ENCODE measurements around the gene SETMAR. TPM values are rescaled to one million over a fixed set of nuclear protein-coding genes. Genes with fewer than 3 reads are reported as not detected.

Gene SETMAR
- total and polyA plus RNA-seq, 2 of the 4 experiments (the other 2 are of a cell fraction): 12.7 to 18.1 TPM

DNA sequence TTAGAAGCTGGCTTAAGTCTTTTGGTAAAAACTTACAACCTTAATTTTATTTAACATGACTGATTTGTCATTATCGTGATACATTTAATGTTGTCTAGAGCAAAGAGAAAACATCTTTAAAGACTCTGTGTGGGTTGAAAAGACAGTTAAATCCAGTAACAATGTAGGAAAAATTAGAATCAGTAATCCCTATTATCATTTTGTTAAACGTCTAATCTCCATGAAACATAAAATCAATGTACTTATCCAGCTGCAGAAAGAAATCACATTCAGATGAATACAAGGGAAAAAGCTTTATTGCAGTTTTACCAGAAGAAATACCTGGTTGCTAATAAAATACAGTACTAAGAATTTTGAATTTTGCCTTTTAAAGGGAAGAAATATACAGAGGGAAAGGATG lies 21.2 kb upstream of the SETMAR start:
- H3K56ac ChIP-seq (ENCODE audit: extremely low read depth, insufficient read depth, low read length): no peak overlapping the region
- no peaks in the 10 kb centered on the region for H3K27me3 ChIP-seq (ENCODE audit: control insufficient read depth, insufficient read depth, low read length)
- H4K91ac ChIP-seq (ENCODE audit: insufficient read depth, low read depth, low read length): no peak overlapping the region
- H2BK120ac ChIP-seq (ENCODE audit: low read depth, low read length): no peak overlapping the region
- BruUV-seq (replicated peaks): no TSS peak
- H3K14ac ChIP-seq (replicated peaks; ENCODE audit: low read depth, low read length): no peak overlapping the region
- ChIA-PET CTCF (no interaction called here), POLR2A (ENCODE audit: unreplicated experiment) (no interaction called here)
- H3K4me3 ChIP-seq (ENCODE audit: insufficient read depth, low read depth, low read length): no peak overlapping the region
- no peaks in the 10 kb centered on the region for H3K36me3 ChIP-seq (ENCODE audit: control insufficient read depth, insufficient read depth, low read length)
- intact Hi-C loops (cut with micrococcal nuclease) (no loop called here), in situ Hi-C loops (cut with MboI; ENCODE audit: low sequenced_read_pairs) (loop anchor here (10.0 kb wide), 1 partner anchor 1077 kb away; no protein-coding TSS in a partner anchor), dilution Hi-C loops (cut with HindIII; ENCODE audit: low sequenced_read_pairs, unreplicated experiment) (loop anchor here (25.0 kb wide), 1 partner anchor 1070 kb away; no protein-coding TSS in a partner anchor)
- no peaks in the 10 kb centered on the region for H3K9me3 ChIP-seq (ENCODE audit: control insufficient read depth, insufficient read depth, low read length)
- no peak overlapping the region for H4K5ac ChIP-seq (ENCODE audit: low read depth, low read length)
- no peak overlapping the region for H2AK5ac ChIP-seq (ENCODE audit: low read depth, low read length)
- H2AFZ ChIP-seq (replicated peaks; ENCODE audit: low read length, poor library complexity): no peak overlapping the region
- H3K79me1 ChIP-seq (ENCODE audit: low read depth in 1 of 2, low read length in 2 of 2): no peaks in the 10 kb centered on the region
- H2BK15ac ChIP-seq (ENCODE audit: low read depth, low read length): no peak overlapping the region
- H3K4me2 ChIP-seq (ENCODE audit: low read depth, low read length): no peak overlapping the region
- no peak for TF ChIP-seq SMC3 (IDR thresholded peaks at IDR 0.05; ENCODE audit: low read depth, low read length)
- TF ChIP-seq, protein P1, sequence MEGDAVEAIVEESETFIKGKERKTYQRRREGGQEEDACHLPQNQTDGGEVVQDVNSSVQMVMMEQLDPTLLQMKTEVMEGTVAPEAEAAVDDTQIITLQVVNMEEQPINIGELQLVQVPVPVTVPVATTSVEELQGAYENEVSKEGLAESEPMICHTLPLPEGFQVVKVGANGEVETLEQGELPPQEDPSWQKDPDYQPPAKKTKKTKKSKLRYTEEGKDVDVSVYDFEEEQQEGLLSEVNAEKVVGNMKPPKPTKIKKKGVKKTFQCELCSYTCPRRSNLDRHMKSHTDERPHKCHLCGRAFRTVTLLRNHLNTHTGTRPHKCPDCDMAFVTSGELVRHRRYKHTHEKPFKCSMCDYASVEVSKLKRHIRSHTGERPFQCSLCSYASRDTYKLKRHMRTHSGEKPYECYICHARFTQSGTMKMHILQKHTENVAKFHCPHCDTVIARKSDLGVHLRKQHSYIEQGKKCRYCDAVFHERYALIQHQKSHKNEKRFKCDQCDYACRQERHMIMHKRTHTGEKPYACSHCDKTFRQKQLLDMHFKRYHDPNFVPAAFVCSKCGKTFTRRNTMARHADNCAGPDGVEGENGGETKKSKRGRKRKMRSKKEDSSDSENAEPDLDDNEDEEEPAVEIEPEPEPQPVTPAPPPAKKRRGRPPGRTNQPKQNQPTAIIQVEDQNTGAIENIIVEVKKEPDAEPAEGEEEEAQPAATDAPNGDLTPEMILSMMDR (conservative IDR thresholded peaks at IDR 0.05; ENCODE audit: low read depth, low read length): no peak
- TF ChIP-seq POLR2A (IDR thresholded peaks at IDR 0.05; ENCODE audit: low read depth, low read length): no peak
- TF ChIP-seq, protein P2, sequence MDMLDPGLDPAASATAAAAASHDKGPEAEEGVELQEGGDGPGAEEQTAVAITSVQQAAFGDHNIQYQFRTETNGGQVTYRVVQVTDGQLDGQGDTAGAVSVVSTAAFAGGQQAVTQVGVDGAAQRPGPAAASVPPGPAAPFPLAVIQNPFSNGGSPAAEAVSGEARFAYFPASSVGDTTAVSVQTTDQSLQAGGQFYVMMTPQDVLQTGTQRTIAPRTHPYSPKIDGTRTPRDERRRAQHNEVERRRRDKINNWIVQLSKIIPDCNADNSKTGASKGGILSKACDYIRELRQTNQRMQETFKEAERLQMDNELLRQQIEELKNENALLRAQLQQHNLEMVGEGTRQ (IDR thresholded peaks at IDR 0.05; ENCODE audit: low read depth, low read length): no peak
- no peak for TF ChIP-seq RAD21 (IDR thresholded peaks at IDR 0.05; ENCODE audit: low read length)
- TF ChIP-seq RCOR1 (IDR thresholded peaks at IDR 0.05; ENCODE audit: insufficient replicate concordance, low read length): no peak
- TF ChIP-seq MXI1 (IDR thresholded peaks at IDR 0.05; ENCODE audit: borderline replicate concordance, low read depth, low read length): no peak
- TF ChIP-seq, protein P3, sequence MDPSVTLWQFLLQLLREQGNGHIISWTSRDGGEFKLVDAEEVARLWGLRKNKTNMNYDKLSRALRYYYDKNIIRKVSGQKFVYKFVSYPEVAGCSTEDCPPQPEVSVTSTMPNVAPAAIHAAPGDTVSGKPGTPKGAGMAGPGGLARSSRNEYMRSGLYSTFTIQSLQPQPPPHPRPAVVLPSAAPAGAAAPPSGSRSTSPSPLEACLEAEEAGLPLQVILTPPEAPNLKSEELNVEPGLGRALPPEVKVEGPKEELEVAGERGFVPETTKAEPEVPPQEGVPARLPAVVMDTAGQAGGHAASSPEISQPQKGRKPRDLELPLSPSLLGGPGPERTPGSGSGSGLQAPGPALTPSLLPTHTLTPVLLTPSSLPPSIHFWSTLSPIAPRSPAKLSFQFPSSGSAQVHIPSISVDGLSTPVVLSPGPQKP (IDR thresholded peaks at IDR 0.05; ENCODE audit: borderline replicate concordance, low read depth, low read length): no peak
- TF ChIP-seq FOS (IDR thresholded peaks at IDR 0.05; ENCODE audit: low read depth, low read length): no peak
- no peak for TF ChIP-seq RFX5 (IDR thresholded peaks at IDR 0.05; ENCODE audit: low read depth, low read length)
- TF ChIP-seq MAFK (IDR thresholded peaks at IDR 0.05; ENCODE audit: low read depth, low read length): no peak
- TF ChIP-seq BHLHE40 (IDR thresholded peaks at IDR 0.05; ENCODE audit: low read depth, low read length): no peak
- TF ChIP-seq CEBPB (IDR thresholded peaks at IDR 0.05; ENCODE audit: low read depth, low read length): no peak
- no peak for TF ChIP-seq CHD1 (IDR thresholded peaks at IDR 0.05; ENCODE audit: low read depth, low read length)
- TF ChIP-seq MAZ (IDR thresholded peaks at IDR 0.05; ENCODE audit: borderline replicate concordance, low read depth, low read length): no peak
- TF ChIP-seq NFE2L2 (IDR thresholded peaks at IDR 0.05; ENCODE audit: low read depth, low read length): no peak
- no peaks in the 10 kb centered on the region for H4K20me1 ChIP-seq (ENCODE audit: insufficient read depth, low read length)
- no peak overlapping the region for H3K18ac ChIP-seq (ENCODE audit: low read depth, low read length)
- H3K4ac ChIP-seq (ENCODE audit: low read depth, low read length): no peak overlapping the region
- H2BK5ac ChIP-seq (ENCODE audit: low read depth, low read length, poor library complexity, severe bottlenecking): no peak overlapping the region
- no peaks in the 10 kb centered on the region for H3K9me1 ChIP-seq (ENCODE audit: insufficient read depth, low read length)
- H3K9ac ChIP-seq (ENCODE audit: low read depth, low read length): no peak overlapping the region
- H3K27ac ChIP-seq (ENCODE audit: insufficient read depth, low read length): no peak overlapping the region
- no peak for ATAC-seq (ENCODE audit: low read depth)
- H4K8ac ChIP-seq (ENCODE audit: low read depth in 2 of 2, low read length in 2 of 2): no peak overlapping the region
- no peaks in the 10 kb centered on the region for H3K4me1 ChIP-seq (ENCODE audit: control insufficient read depth, insufficient read depth, low read length)
- no peak overlapping the region for H3K23ac ChIP-seq (ENCODE audit: low read depth, low read length)
- no peak overlapping the region for H2BK20ac ChIP-seq (ENCODE audit: low read depth, low read length)
- DNase-seq: no peak
- no peak overlapping the region for H2AK9ac ChIP-seq (replicated peaks; ENCODE audit: low read depth, low read length, poor library complexity)
- no CpG with 5 or more reads among the region's 2 CpGs for WGBS, 2 experiments (ENCODE audit: extremely low coverage in 2 of 2, insufficient read length in 1 of 2)

All from IMR-90 (cell line).